ENCODE measurements around the gene TMEM219.

The TMEM219 gene

DNA sequence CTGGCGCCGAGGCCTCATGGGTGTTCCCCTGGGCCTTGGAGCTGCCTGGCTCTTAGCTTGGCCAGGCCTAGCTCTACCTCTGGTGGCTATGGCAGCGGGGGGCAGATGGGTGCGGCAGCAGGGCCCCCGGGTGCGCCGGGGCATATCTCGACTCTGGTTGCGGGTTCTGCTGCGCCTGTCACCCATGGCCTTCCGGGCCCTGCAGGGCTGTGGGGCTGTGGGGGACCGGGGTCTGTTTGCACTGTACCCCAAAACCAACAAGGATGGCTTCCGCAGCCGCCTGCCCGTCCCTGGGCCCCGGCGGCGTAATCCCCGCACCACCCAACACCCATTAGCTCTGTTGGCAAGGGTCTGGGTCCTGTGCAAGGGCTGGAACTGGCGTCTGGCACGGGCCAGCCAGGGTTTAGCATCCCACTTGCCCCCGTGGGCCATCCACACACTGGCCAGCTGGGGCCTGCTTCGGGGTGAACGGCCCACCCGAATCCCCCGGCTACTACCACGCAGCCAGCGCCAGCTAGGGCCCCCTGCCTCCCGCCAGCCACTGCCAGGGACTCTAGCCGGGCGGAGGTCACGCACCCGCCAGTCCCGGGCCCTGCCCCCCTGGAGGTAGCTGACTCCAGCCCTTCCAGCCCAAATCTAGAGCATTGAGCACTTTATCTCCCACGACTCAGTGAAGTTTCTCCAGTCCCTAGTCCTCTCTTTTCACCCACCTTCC is 25.6 kb downstream of the TMEM219 start:
- no peaks in the 10 kb centered on the region for H3K9me2 ChIP-seq (replicated peaks; ENCODE audit: insufficient read depth, low read length)
- H3K4me3 ChIP-seq (ENCODE audit: insufficient read depth, low read length, poor library complexity, severe bottlenecking) = no peak overlapping the region
- H4K20me1 ChIP-seq (ENCODE audit: low read depth, low read length) = no peaks in the 10 kb centered on the region
- no peak for TF ChIP-seq EZH2phosphoT487 (conservative IDR thresholded peaks at IDR 0.05; ENCODE audit: low read length)
- TF ChIP-seq CTCF (IDR thresholded peaks at IDR 0.05; ENCODE audit: insufficient read depth, low read length, poor library complexity, severe bottlenecking) = no peak
- H3K9me3 ChIP-seq (ENCODE audit: insufficient read depth, low read length) = no peaks in the 10 kb centered on the region
- no peak overlapping the region for H3K27ac ChIP-seq (ENCODE audit: low read depth, low read length)
- H3F3A ChIP-seq (ENCODE audit: insufficient read depth) = no peaks in the 10 kb centered on the region
- no peak overlapping the region for H3K9ac ChIP-seq (ENCODE audit: low read length)
- H3K79me2 ChIP-seq (ENCODE audit: insufficient read depth, low read length) = no peaks in the 10 kb centered on the region
- H2AFZ ChIP-seq (ENCODE audit: low read depth, low read length, severe bottlenecking) = no peak overlapping the region
- H3K4me2 ChIP-seq (ENCODE audit: low read depth, low read length, poor library complexity, severe bottlenecking) = no peak overlapping the region
- no peaks in the 10 kb centered on the region for H3K27me3 ChIP-seq (ENCODE audit: low read length)
- H3K36me3 ChIP-seq (ENCODE audit: low read length) = no peaks in the 10 kb centered on the region; the same call in 1 of the 2 replicates

- no peak for TF ChIP-seq EZH2phosphoT487 (conservative IDR thresholded peaks at IDR 0.05; ENCODE audit: low read length)
- no peak for TF ChIP-seq CTCF (IDR thresholded peaks at IDR 0.05; ENCODE audit: insufficient read depth, low read length, poor library complexity, severe bottlenecking)
- no peak overlapping the region for H2AFZ ChIP-seq (ENCODE audit: low read depth, low read length, severe bottlenecking)
- H3F3A ChIP-seq (ENCODE audit: insufficient read depth) = no peaks in the 10 kb centered on the region
- H3K9me2 ChIP-seq (replicated peaks; ENCODE audit: insufficient read depth, low read length) = no peaks in the 10 kb centered on the region
- H3K9ac ChIP-seq (ENCODE audit: low read length) = no peak overlapping the region
- no peaks in the 10 kb centered on the region for H3K9me3 ChIP-seq (ENCODE audit: insufficient read depth, low read length)
- H3K79me2 ChIP-seq (ENCODE audit: insufficient read depth, low read length) = no peaks in the 10 kb centered on the region
- no peak overlapping the region for H3K4me3 ChIP-seq (ENCODE audit: insufficient read depth, low read length, poor library complexity, severe bottlenecking)
- H3K36me3 ChIP-seq (ENCODE audit: low read length) = no peaks in the 10 kb centered on the region; the same call in 1 of the 2 replicates
- H3K27me3 ChIP-seq (ENCODE audit: low read length) = no peaks in the 10 kb centered on the region
- H4K20me1 ChIP-seq (ENCODE audit: low read depth, low read length) = no peaks in the 10 kb centered on the region
- no peak overlapping the region for H3K27ac ChIP-seq (ENCODE audit: low read depth, low read length)
- no peak overlapping the region for H3K4me2 ChIP-seq (ENCODE audit: low read depth, low read length, poor library complexity, severe bottlenecking)
These were observed 26.6 kb downstream of the TMEM219 start for GRCh38 chr16:29988346-29989075.

DNA sequence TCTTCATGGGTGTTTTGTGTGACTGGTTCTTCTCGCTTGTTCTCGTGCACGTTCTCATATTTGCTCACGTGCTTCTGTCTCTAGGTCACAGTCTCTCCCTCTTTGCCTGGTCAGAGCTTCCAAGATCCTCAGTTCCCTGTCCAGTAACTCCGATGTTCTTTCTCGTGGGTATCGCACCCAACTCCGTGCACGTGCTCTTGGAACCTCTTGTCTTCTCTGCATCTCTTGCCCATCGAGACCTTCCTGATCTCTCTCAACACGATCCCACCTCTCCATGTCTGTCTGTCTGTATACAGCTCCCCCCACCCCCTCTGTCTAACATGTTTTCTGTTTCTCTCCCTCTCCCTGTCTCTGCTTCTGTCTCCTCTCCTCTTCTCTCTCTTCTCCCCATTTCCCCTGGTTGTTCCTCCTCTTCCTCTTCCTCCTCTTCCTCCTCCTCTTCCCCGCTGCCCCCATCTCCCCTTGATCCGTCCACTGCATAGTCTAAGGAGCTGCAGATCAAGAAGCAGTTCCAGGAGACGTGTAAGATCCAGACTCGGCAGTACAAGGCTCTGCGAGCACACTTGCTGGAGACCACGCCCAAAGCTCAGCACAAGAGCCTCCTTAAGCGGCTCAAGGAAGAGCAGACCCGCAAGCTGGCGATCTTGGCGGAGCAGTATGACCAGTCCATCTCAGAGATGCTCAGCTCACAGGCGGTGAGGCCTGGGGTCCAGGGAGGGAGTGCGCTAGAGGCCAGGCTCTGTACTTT is 27.4 kb downstream of the TMEM219 start:
- no peak for TF ChIP-seq CTCF (IDR thresholded peaks at IDR 0.05; ENCODE audit: insufficient read depth, low read length, poor library complexity, severe bottlenecking)
- TF ChIP-seq EZH2phosphoT487 (conservative IDR thresholded peaks at IDR 0.05; ENCODE audit: low read length) = no peak
- H2AFZ ChIP-seq (ENCODE audit: low read depth, low read length, severe bottlenecking) = no peak overlapping the region
- no peaks in the 10 kb centered on the region for H4K20me1 ChIP-seq (ENCODE audit: low read depth, low read length)
- no peaks in the 10 kb centered on the region for H3K79me2 ChIP-seq (ENCODE audit: insufficient read depth, low read length)
- no peaks in the 10 kb centered on the region for H3K27me3 ChIP-seq (ENCODE audit: low read length)
- H3K4me2 ChIP-seq (ENCODE audit: low read depth, low read length, poor library complexity, severe bottlenecking) = no peak overlapping the region
- no peak overlapping the region for H3K9ac ChIP-seq (ENCODE audit: low read length)
- H3K36me3 ChIP-seq (ENCODE audit: low read length) = no peaks in the 10 kb centered on the region; the same call in 1 of the 2 replicates
- H3F3A ChIP-seq (ENCODE audit: insufficient read depth) = no peaks in the 10 kb centered on the region
- H3K9me2 ChIP-seq (replicated peaks; ENCODE audit: insufficient read depth, low read length) = no peaks in the 10 kb centered on the region
- no peaks in the 10 kb centered on the region for H3K9me3 ChIP-seq (ENCODE audit: insufficient read depth, low read length)
- H3K27ac ChIP-seq (ENCODE audit: low read depth, low read length) = no peak overlapping the region
- H3K4me3 ChIP-seq (ENCODE audit: insufficient read depth, low read length, poor library complexity, severe bottlenecking) = no peak overlapping the region
